Endometrial microvascular endothelial cells (primary cell): ENCODE results near the gene WDR70. TPM values are rescaled to one million over a fixed set of nuclear protein-coding genes. Genes with fewer than 3 reads are reported as not detected.
"Not testable (repeated sequence)": the region's sequence is repeated elsewhere in the genome, so short reads cannot be mapped to it uniquely, and the experiment has no call there.

Experiments used
- in situ Hi-C: cut with HindIII; loops from 2 replicates; pipeline ENCODE4 v1.10.0; 2017; ENCODE audit warnings: low sequenced_read_pairs, low pct_unique_long_range_greater_than_20kb; ENCODE audit errors: inconsistent ontology term
- total RNA-seq: library from RNA; depleted of rRNA; stranded (reverse); fragments of >200 nt; gene quantifications from one replicate; pipeline ENCODE4 v1.2.3, GENCODE V29; 2015; ENCODE audit errors: inconsistent ontology term

Gene WDR70
- total RNA-seq, 1 donor from 2014 or later, result 19.3 TPM

GRCh38 chr5:37604290-37604689, 225.2 kb downstream of the WDR70 start:
- in situ Hi-C loops, result no loop called here

- in situ Hi-C loops, result no loop called here
Measured at GRCh38 chr5:37606148-37606547, 227.0 kb downstream of the WDR70 start.

DNA sequence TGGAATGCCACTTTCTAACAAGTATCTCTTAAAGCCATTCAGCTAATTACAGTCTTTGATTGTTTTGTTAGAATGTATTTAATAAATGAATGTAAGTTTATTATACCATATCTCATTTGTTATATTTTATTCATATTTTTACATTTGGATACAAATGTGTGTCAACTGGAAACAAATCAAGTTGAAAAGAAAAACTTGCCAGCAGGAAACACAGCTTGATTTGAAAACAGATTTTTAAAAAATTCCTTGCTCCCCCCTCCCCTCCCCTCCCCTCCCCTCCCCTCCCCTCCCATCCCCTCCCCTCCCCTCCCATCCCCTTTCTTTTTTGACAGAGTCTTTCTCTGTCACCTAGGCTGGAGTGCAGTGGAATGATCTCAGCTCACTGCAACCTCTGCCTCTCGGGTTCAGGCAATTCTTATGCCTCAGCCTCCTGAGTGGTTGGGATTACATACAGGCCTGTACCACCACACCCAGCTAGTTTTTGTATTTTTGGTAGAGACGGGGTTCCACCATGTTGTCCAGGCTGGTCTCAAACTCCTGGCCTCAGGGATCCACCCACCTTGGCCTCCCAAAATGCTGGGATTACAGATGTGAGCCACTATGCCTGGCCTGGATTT, 227.6 kb downstream of the WDR70 start:
- in situ Hi-C loops, result no loop called here

GRCh38 chr5:37615184-37615583, 236.1 kb downstream of the WDR70 start:
- in situ Hi-C loops, result no loop called here

DNA sequence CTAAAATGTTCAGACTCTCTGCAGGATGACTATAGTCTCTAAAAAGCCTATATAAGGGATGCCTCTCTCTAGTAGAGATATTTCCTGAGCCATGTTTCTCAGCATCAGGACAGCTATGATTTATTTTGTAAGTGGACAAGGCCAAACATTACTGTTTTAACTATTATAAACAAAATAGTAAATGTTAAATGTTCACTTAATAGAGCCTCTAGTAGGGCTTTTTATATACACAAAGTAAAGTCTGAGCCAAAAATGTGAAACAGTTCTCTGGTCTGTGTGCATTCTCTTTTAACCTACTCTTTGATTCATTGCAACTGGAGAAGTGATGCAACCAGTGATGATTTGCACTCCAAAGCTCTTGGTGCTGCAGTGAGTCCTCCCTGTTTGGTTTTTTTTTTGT, 240.2 kb downstream of the WDR70 start:
- in situ Hi-C loops, result no loop called here

- in situ Hi-C loops, result not testable (repeated sequence)
Measured at GRCh38 chr5:37622354-37622753, 243.2 kb downstream of the WDR70 start.

DNA sequence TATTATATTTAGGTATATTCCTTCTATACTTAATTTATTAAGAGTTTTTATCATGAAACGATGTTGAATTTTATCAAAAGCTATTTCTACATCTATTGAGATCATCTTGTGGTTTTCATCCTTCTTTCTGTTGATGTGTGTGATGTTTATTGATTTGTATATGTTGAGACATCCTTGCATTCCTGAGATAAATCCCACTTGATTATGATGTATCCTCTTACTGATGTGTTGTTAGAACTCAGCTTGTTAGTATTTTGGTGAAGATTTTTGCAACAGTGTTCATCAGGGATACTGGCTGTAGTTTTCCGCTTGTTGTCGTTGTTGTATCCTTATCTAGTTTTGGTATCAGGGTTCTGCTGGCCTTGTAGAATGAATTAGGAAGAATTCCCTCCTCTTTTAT, 247.1 kb downstream of the WDR70 start:
- in situ Hi-C loops, result no loop called here

- in situ Hi-C loops, result no loop called here
Measured at GRCh38 chr5:37628876-37629275, 249.8 kb downstream of the WDR70 start.

DNA sequence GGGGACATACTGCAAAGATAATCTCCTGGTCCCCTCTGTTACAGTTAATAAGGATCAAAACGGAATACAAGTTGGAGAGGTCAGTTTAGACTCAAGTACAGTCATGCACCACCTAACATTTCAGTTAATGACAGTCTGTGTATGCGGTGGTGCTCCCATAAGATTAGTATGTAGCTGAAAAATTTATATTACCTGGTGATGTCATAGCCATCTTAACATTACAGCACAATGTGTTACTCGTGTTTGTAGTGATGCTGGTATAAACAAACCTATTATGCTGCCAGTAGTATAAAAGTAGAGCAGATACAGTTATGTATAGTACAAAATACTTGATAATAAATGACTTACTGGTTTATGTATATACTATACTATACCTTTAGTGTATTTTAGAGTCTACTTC, 252.8 kb downstream of the WDR70 start:
- in situ Hi-C loops, result no loop called here

- in situ Hi-C loops, result no loop called here
Measured at GRCh38 chr5:37637165-37637845, 258.2 kb downstream of the WDR70 start.

DNA sequence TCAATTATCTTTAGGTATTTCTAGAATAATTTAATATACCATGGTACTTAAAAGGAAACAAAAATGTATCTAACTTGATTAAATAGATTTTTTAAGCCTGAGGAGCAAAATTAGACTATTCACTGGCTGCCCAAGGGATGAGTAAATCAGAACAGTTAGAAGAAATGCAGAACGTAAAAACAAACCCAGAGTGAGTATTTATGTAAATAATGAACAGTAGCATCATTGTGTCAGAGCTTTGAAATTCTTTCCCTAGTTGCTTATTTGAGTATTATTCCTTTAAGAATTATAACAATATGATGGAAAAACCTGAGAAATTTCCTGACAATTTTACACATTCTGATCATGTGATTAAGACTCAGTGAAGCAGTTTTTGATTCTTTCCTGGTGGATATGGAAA, 259.8 kb downstream of the WDR70 start:
- in situ Hi-C loops, result no loop called here

GRCh38 chr5:37640088-37640487, 261.0 kb downstream of the WDR70 start:
- in situ Hi-C loops, result no loop called here

DNA sequence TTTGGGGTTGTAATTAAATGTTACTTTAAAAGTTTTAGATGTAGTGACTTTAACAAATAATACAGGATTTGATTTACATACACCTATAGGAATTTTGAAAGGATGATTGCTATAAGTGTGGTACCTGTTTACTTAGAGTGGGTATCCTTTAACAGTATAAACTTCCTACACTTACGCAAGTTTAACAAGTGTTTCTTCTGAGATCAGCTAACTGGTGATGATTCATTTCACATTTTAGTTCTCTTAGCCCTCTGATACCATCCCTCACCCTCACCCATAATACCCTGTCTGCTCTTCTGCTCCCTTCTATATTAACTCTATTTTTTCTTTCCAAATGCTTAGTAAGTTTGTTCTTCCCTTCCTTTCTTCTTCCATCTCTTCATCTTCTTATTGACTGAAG, 262.8 kb downstream of the WDR70 start:
- in situ Hi-C loops, result no loop called here

GRCh38 chr5:37645707-37646106, 266.6 kb downstream of the WDR70 start:
- in situ Hi-C loops, result no loop called here

GRCh38 chr5:37654566-37654965, 275.4 kb downstream of the WDR70 start:
- in situ Hi-C loops, result not testable (repeated sequence)

DNA sequence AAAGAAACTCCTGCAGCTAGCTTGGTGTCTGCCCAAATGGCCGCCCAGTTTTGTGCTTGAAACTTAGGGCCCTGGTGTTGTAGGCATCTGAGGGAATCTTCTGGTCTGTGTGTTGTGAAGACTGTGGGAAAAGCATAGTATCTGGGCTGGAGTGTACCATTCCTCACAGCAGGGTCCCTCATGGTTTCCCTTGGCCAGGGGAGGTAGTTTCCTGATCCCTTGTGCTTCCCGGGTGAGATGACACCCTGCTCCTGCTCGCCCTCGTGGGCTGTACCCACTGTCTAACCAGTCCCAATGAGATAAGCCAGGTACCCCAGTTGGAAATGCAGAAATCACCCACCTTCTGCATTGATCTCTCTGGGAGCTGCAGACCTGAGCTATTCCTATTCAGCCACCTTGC, 277.9 kb downstream of the WDR70 start:
- in situ Hi-C loops, result no loop called here

DNA sequence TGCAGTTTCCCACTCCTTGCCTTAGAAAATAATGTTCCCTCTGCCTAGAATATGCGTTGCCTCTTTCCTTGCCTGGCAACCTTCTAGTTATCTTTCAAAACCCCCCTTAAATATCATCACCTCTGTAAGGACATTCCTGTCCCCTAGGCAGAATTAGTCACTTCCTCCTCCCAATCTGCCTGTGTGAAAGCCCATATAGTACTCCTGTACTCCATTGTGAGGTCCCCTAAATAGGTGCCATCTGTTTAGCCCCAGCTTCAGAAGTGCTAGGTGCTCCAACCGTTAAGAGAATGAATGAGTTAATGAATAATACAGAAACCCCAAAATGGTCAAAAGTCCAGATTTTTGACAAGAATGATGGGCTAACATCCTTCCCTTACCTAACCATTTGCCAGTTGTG, 279.3 kb downstream of the WDR70 start:
- in situ Hi-C loops, result no loop called here

DNA sequence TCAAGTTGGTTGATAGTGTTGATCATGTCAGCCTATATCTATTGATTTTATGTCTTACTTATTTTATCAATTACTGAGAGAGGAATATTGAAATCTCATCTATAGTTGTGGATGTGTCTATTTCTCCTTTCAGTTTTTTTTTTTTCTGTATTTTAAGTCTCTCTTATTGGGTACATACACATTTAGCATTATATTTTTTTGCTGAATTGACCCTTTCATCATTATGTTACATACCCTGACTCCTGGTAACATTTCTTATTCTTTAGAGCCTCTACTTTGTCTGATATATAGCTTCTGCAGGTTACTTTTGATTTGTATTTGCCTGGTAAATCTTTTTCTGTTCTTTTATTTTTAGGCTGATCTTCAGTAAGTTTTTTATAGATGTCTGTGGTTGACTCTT, 281.2 kb downstream of the WDR70 start:
- in situ Hi-C loops, result no loop called here

GRCh38 chr5:37661227-37661920, 282.3 kb downstream of the WDR70 start:
- in situ Hi-C loops, result no loop called here

GRCh38 chr5:37661951-37662350, 282.8 kb downstream of the WDR70 start:
- in situ Hi-C loops, result no loop called here
